Panc1 (cell line): ENCODE results near the gene RPLP1. TPM values are rescaled to one million over a fixed set of nuclear protein-coding genes. Genes with fewer than 3 reads are reported as not detected.
A peak's percentile ranks its signal among the peaks of the same experiment; 100 is the strongest.

Source experiments
- ATAC-seq: fragments of 200-7000 bp; cut with Tn5 transposase; 2 replicates; pipeline ENCODE4 v1.9.1; 2020; ENCODE audit warnings: mild to moderate bottlenecking, moderate library complexity
- BruUV-seq: library from RNA; stranded (reverse); fragments of 400-500 nt; replicated peaks from 2 replicates; lab custom pipeline; 2021; lab: Mats Ljungman, UMichigan
- CTCF ChIA-PET: fragments of 300-600 bp; sonication (Branson Sonifier 250); formaldehyde crosslinking; loops from one replicate; lab custom pipeline; 2022; ENCODE audit warnings: antibody characterized with exemption; lab: Charles Lee
- POLR2A ChIA-PET: fragments of 300-600 bp; sonication (Branson Sonifier 250); formaldehyde crosslinking; loops from one replicate; lab custom pipeline; 2022; ENCODE audit warnings: antibody characterized with exemption; lab: Charles Lee
- DNase-seq: peaks from one replicate; pipeline ENCODE4 v3.0.0-alpha.2; 2010; ENCODE audit warnings: low read depth, low spot score
- H3K27ac ChIP-seq: 2 replicates; pipeline ENCODE4 v1.5.1; 2011; ENCODE audit warnings: mild to moderate bottlenecking, low read length, inconsistent platforms
- H3K27me3 ChIP-seq: fragments of 200-500 bp; sonication (Bioruptor generic); 2 replicates; pipeline ENCODE4 v1.6.0; 2014; ENCODE audit warnings: low read length, inconsistent platforms; ENCODE audit not compliant: control insufficient read depth, insufficient read depth
- H3K36me3 ChIP-seq: fragments of 200-500 bp; sonication (Bioruptor generic); 2 replicates; pipeline ENCODE4 v1.5.1; 2014; ENCODE audit warnings: inconsistent platforms, mild to moderate bottlenecking, low read length, moderate library complexity; ENCODE audit not compliant: control insufficient read depth, insufficient read depth
- H3K4me1 ChIP-seq: 2 replicates; pipeline ENCODE4 v1.5.1; 2011; ENCODE audit warnings: inconsistent platforms, mild to moderate bottlenecking, low read length, moderate library complexity; ENCODE audit not compliant: control insufficient read depth, insufficient read depth
- H3K4me3 ChIP-seq, 2 experiments: 2 replicates each; pipeline ENCODE4 v1.5.1; 2011 to 2012; ENCODE audit warnings: low read depth in 2 of 2, low read length in 2 of 2, mild to moderate bottlenecking in 2 of 2, inconsistent platforms in 1 of 2, moderate library complexity in 1 of 2
- H3K9me3 ChIP-seq: fragments of 200-500 bp; sonication (Bioruptor generic); 2 replicates; pipeline ENCODE4 v1.5.1; 2014; ENCODE audit warnings: low read depth, mild to moderate bottlenecking, inconsistent platforms, low read length, moderate library complexity; ENCODE audit not compliant: control insufficient read depth, insufficient read depth
- POLR2AphosphoS5 ChIP-seq: IDR thresholded peaks from 2 replicates; pipeline ENCODE4 v1.6.1; 2012; ENCODE audit warnings: mild to moderate bottlenecking, low read depth, low read length, moderate library complexity
- SIN3A ChIP-seq: IDR thresholded peaks from 2 replicates; pipeline ENCODE4 v1.6.1; 2012; ENCODE audit warnings: low read depth, mild to moderate bottlenecking, low read length, moderate library complexity, borderline replicate concordance; ENCODE audit not compliant: insufficient read depth
- TCF7L2 ChIP-seq: IDR thresholded peaks from 2 replicates; pipeline ENCODE4 v1.6.1; 2011; ENCODE audit warnings: mild to moderate bottlenecking, low read depth, low read length, inconsistent platforms
- in situ Hi-C: cut with HindIII; loops from 2 replicates; pipeline ENCODE4 v1.10.0; 2016; ENCODE audit warnings: low sequenced_read_pairs, low pct_unique_long_range_greater_than_20kb
- intact Hi-C: fragments of 100-400 bp; cut with micrococcal nuclease; formaldehyde crosslinking; loops from one replicate; pipeline ENCODE4 v1.10.0; 2022; ENCODE audit not compliant: unreplicated experiment
- total RNA-seq: library from RNA; stranded (reverse); gene quantifications from one replicate; pipeline ENCODE4 v1.2.1, GENCODE V29; 2021; ENCODE audit not compliant: unreplicated experiment
- TF ChIP-seq, protein P1 (sequence below), 2 experiments: IDR thresholded peaks; 2 replicates each; pipeline ENCODE4 v1.6.1; 2011 to 2012; ENCODE audit warnings: low read depth in 2 of 2, control low read depth in 1 of 2, low read length in 1 of 2, mild to moderate bottlenecking in 1 of 2, moderate library complexity in 1 of 2; ENCODE audit not compliant: insufficient read depth in 1 of 2
- TF ChIP-seq, protein P2 (sequence below): fragments of 450-650 bp; IDR thresholded peaks from 2 replicates; pipeline ENCODE4 v1.5.1; 2017; ENCODE audit warnings: mild to moderate bottlenecking

The RPLP1 gene
- total RNA-seq, 1 experiment from 2014 or later: 2,076 TPM

DNA sequence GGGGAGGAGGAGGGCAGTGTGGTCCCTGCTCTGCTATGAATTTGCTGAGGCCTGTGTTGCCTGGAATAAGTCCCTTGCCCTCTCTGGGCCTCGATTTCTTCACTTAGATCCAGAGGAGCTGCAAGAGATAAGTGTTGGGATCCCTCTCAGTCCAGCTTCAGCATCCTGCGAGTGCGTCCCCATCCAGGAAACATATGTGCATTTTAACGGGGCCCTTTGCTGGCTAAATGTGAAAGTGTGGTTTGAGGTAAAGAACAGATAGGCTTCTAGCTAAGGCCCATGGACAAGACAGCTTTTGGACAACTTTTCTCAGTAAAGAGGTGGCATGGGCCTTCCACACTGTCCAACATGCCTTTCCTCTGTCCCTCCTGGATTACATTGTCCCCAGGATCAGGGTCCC, 26.5 kb downstream of the RPLP1 start:
- ChIA-PET CTCF (interaction anchor here (1.3 kb wide), 1 partner anchor 24 kb away, joined by 3 read pairs; no protein-coding TSS in a partner anchor), POLR2A (no interaction called here)
- no peaks in the 10 kb centered on the region for H3K27me3 ChIP-seq
- ATAC-seq (no peak), DNase-seq (no peak)
- H3K36me3 ChIP-seq: no peaks in the 10 kb centered on the region
- in situ Hi-C loops (no loop called here), intact Hi-C loops (loop anchor here (5.0 kb wide), 2 partner anchors 613 to 1008 kb away; no protein-coding TSS in a partner anchor)
- H3K9me3 ChIP-seq: no peaks in the 10 kb centered on the region
- no peak overlapping the region for H3K4me3 ChIP-seq
- no TSS peak for BruUV-seq
- H3K4me1 ChIP-seq: peaks cover 5% of the 10 kb centered on the region; the same call in 1 of the 2 replicates
- TF ChIP-seq POLR2AphosphoS5 (no peak), SIN3A (no peak), TCF7L2 (no peak)
- H3K27ac ChIP-seq: peak overlapping the region; percentile 30; the same call in 1 of the 2 replicates

DNA sequence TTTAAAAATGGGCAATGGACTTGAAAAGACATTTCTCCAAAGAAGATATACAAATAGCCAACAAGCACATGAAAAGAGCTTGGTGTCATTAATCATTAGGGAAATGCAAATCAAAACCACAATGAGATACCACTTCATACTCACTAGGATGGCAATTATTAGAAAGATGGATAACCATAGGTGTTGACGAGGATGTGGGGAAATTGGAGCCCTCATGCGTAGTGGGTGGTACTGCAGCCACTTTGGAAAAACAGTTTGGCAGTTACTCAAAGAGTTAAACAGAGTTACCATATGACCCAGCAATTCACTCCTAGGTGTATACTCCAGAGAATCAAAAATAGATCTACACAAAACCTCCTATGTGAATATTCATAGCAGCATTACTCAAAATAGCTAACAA, 27.4 kb downstream of the RPLP1 start:
- ATAC-seq: no peak
- Histone ChIP-seq H3K4me3 (no peak overlapping the region), H3K27ac (no peak overlapping the region), H3K36me3 (no peaks in the 10 kb centered on the region), H3K9me3 (no peaks in the 10 kb centered on the region), H3K4me1 (peaks cover 6% of the 10 kb centered on the region; the same call in 1 of the 2 replicates), H3K27me3 (no peaks in the 10 kb centered on the region)
- TF ChIP-seq, protein P1, sequence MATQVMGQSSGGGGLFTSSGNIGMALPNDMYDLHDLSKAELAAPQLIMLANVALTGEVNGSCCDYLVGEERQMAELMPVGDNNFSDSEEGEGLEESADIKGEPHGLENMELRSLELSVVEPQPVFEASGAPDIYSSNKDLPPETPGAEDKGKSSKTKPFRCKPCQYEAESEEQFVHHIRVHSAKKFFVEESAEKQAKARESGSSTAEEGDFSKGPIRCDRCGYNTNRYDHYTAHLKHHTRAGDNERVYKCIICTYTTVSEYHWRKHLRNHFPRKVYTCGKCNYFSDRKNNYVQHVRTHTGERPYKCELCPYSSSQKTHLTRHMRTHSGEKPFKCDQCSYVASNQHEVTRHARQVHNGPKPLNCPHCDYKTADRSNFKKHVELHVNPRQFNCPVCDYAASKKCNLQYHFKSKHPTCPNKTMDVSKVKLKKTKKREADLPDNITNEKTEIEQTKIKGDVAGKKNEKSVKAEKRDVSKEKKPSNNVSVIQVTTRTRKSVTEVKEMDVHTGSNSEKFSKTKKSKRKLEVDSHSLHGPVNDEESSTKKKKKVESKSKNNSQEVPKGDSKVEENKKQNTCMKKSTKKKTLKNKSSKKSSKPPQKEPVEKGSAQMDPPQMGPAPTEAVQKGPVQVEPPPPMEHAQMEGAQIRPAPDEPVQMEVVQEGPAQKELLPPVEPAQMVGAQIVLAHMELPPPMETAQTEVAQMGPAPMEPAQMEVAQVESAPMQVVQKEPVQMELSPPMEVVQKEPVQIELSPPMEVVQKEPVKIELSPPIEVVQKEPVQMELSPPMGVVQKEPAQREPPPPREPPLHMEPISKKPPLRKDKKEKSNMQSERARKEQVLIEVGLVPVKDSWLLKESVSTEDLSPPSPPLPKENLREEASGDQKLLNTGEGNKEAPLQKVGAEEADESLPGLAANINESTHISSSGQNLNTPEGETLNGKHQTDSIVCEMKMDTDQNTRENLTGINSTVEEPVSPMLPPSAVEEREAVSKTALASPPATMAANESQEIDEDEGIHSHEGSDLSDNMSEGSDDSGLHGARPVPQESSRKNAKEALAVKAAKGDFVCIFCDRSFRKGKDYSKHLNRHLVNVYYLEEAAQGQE (IDR thresholded peaks at IDR 0.05; ENCODE audit: insufficient read depth in 1 of 2, low read depth in 2 of 2, low read length in 1 of 2): no peak
- TF ChIP-seq TCF7L2 (no peak), POLR2AphosphoS5 (no peak), SIN3A (no peak)
- intact Hi-C loops (loop anchor here (5.0 kb wide), 2 partner anchors 612 to 1007 kb away; no protein-coding TSS in a partner anchor), in situ Hi-C loops (no loop called here)
- CTCF ChIA-PET: no interaction called here
- BruUV-seq: no TSS peak
- DNase-seq: no peak
- POLR2A ChIA-PET: no interaction called here

DNA sequence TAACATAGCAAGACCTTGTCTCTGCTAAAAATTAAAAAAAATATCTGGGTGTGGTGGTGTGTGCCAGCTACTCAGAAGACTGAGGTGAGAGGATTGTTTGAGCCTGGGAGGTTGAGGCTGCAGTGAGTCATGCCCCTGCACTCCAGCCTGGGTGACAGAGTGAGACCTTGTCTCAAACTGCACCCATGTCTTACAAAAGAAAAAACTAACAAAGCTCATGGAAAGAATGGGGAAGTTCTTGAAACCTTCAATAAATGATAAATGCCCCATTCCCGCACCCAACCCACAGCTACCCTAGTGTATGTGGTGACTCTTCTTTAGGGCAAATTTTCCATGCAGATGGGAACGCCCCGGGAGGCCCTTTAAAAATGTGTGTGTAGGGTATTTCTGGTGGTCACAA, 28.3 kb downstream of the RPLP1 start:
- TF ChIP-seq POLR2AphosphoS5 (no peak), SIN3A (no peak), TCF7L2 (no peak)
- TF ChIP-seq, protein P1 (IDR thresholded peaks at IDR 0.05; ENCODE audit: insufficient read depth in 1 of 2, low read depth in 2 of 2, low read length in 1 of 2): no peak
- TF ChIP-seq, protein P2, sequence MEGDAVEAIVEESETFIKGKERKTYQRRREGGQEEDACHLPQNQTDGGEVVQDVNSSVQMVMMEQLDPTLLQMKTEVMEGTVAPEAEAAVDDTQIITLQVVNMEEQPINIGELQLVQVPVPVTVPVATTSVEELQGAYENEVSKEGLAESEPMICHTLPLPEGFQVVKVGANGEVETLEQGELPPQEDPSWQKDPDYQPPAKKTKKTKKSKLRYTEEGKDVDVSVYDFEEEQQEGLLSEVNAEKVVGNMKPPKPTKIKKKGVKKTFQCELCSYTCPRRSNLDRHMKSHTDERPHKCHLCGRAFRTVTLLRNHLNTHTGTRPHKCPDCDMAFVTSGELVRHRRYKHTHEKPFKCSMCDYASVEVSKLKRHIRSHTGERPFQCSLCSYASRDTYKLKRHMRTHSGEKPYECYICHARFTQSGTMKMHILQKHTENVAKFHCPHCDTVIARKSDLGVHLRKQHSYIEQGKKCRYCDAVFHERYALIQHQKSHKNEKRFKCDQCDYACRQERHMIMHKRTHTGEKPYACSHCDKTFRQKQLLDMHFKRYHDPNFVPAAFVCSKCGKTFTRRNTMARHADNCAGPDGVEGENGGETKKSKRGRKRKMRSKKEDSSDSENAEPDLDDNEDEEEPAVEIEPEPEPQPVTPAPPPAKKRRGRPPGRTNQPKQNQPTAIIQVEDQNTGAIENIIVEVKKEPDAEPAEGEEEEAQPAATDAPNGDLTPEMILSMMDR: no peak
- BruUV-seq: no TSS peak
- DNase-seq (no peak), ATAC-seq (no peak)
- Histone ChIP-seq H3K4me3 (no peak overlapping the region), H3K4me1 (peaks cover 7% of the 10 kb centered on the region; the same call in 1 of the 2 replicates), H3K27me3 (no peaks in the 10 kb centered on the region), H3K9me3 (no peaks in the 10 kb centered on the region), H3K36me3 (no peaks in the 10 kb centered on the region), H3K27ac (no peak overlapping the region)
- in situ Hi-C loops: no loop called here
- ChIA-PET CTCF (no interaction called here), POLR2A (interaction anchor here (0.6 kb wide), 1 partner anchor 588 kb away, joined by 5 read pairs; no protein-coding TSS in a partner anchor)
- intact Hi-C loops: no loop called here
